Neuron (in vitro differentiated cells): ENCODE measurements around the gene MROH8.

Experiments used
- H2AFZ ChIP-seq: one replicate; pipeline ENCODE4 v1.6.1; 2013; ENCODE audit warnings: low read depth, mild to moderate bottlenecking, inconsistent platforms, low read length, moderate library complexity
- H3K27me3 ChIP-seq: one replicate; pipeline ENCODE4 v1.6.1; 2013; ENCODE audit warnings: low read length; ENCODE audit not compliant: insufficient read depth
- H3K36me3 ChIP-seq: one replicate; pipeline ENCODE4 v1.6.1; 2013; ENCODE audit warnings: low read length; ENCODE audit not compliant: insufficient read depth
- H3K4me1 ChIP-seq: one replicate; pipeline ENCODE4 v1.6.1; 2013; ENCODE audit warnings: low read length; ENCODE audit not compliant: insufficient read depth
- H3K4me3 ChIP-seq: 2 replicates; pipeline ENCODE4 v1.5.1; 2013; ENCODE audit warnings: mild to moderate bottlenecking, low read length, moderate library complexity
- H3K9me3 ChIP-seq: one replicate; pipeline ENCODE4 v1.6.1; 2013; ENCODE audit warnings: low read length

Gene MROH8

DNA sequence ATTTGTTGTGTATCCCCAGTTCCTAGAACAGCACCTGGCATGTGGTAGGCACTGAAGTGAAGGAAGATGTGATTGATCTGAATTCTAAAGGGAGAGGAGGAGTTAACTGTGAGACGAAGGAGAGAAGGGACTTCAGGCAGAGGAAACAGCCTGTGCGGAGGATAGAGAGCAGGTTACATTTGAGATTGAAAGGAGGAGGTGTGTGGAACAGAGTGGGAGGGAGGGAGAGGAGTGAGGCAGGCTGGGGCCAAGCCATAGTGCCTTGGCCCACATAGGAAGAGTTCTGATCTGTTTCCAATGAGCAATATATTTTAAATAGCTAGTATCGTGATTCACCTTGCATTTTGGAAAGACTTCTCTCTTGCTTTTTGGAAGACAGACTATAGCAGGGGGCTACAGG, 13.9 kb upstream of the MROH8 start:
- H3K4me1 ChIP-seq = peaks cover 9% of the 10 kb centered on the region
- peaks cover 40% of the 10 kb centered on the region for H3K36me3 ChIP-seq
- no peaks in the 10 kb centered on the region for H3K9me3 ChIP-seq
- no peaks in the 10 kb centered on the region for H3K27me3 ChIP-seq
- H2AFZ ChIP-seq = no peak overlapping the region
- no peak overlapping the region for H3K4me3 ChIP-seq

DNA sequence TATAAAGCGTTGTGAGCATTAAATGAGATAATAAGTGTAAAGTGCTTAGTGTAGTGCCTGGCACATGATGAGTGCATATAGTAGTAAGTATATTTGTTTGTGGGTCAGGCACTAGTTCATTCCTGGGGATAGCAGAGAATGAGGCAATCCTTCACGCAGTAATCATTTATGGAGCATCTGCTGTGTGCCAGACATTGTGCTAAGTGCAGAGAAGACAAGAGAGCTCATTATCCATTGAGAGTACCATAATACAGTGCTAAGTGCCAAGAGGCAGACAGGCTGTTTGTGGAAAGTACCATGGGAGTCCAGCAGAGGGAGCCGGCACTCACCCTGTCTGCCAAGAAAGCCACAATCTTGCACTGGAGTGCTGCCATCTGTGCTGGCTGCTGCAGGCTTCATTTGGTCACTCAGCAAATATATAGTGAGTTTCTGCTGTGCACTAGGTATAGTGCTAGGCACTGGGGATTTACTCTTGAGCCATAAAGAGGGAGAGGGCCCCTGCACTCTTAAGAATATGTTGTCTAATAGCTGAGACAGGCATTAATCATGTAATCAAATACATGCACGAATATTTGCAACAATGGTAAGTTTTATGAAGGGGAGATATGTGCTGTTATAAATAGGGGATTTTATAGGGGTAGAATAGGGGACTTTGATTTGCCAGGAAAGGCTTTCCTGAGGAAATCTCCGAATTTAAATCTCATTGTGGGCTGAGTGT, 12.9 kb upstream of the MROH8 start:
- Histone ChIP-seq H3K4me1 (peaks cover 9% of the 10 kb centered on the region), H3K36me3 (peaks cover 36% of the 10 kb centered on the region), H3K9me3 (no peaks in the 10 kb centered on the region), H2AFZ (no peak overlapping the region), H3K27me3 (no peaks in the 10 kb centered on the region), H3K4me3 (no peak overlapping the region)

DNA sequence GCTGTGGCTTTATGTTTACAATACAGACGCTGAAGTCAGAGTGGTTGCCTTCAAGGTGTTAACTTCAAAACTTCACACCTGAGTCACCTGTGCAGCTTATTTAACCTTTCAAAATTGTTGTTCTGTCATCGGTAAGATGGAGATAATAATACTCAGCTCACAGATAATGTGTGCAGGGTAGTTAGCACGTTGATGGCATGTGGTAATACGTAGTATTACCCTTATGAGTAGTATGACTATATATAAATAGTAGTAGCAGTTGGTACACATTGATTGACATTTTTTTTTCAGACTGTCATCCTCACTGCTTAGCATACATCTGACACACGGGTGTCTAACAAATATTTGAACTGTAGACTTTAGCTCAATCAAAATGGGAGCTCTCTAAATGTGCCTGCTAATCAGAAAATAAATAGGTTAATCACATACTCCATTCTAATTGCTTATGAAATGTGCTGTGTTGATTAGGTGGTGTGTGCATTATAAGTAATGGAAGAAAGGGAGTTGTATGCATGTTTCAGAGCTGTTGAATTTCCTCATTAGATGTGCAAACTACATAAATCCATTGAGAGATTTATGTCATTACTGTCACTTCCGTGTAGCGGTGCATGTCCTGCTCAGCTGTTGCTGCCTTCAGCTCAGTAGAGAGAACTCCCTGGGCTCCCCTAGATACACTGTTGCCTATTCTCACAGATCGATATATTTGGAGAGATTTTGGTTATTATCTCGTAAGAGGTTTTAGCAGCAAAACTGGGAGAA, 11.2 kb upstream of the MROH8 start:
- Histone ChIP-seq H3K27me3 (no peaks in the 10 kb centered on the region), H3K4me3 (no peak overlapping the region), H3K36me3 (peaks cover 46% of the 10 kb centered on the region), H3K9me3 (no peaks in the 10 kb centered on the region), H3K4me1 (peaks cover 9% of the 10 kb centered on the region), H2AFZ (no peak overlapping the region)

DNA sequence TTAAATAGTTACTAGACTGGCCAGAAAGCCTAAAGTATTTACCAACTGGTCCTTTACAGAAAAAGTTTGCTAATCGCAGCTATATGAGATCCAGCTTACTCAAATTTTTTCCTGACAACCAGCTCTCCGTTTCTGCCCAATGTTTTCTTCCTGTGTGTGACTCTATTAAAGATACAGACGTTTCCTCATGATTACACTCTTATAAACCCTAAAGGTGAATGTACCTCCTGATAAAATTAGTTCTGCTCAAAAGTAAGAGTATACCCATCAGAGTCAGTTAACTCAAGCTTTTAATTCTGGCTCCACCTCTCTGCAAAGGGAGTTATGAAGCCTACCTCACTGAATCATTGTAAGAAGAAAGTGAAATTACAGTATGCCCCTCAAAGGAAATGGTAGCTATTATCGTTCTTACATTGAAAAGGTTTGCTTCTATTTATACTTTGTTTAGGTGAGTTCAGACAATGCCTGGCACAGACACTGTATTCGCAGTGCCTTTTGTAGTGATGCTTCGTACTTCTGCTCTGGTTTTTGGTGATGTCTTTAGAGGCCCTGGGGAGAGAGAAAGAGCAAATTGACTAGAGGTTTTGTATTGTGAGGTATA, 10.2 kb upstream of the MROH8 start:
- Histone ChIP-seq H3K9me3 (no peaks in the 10 kb centered on the region), H3K4me3 (no peak overlapping the region), H3K36me3 (peaks cover 56% of the 10 kb centered on the region), H3K4me1 (peaks cover 2% of the 10 kb centered on the region), H3K27me3 (no peaks in the 10 kb centered on the region), H2AFZ (no peak overlapping the region)

DNA sequence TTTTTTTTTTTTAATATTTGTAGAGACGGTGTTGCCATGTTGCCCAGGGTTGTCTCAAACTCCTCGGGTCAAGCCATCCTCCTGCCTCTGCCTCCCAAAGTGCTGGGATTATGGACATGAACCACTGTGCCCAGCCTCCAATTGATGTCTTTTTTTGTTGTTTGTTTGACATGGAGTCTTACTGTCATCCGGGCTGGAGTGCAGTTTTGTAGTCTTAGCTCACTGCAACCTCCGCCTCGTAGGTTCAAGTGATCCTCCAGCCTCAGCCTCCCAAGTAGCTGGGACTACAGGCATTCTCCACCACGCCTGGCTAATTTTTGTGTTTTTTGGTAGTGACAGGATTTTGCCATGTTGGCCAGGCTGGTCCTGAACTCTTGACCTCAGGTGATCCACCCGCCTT, 9.4 kb upstream of the MROH8 start:
- Histone ChIP-seq H3K27me3 (no peaks in the 10 kb centered on the region), H3K4me3 (no peak overlapping the region), H3K36me3 (peaks cover 61% of the 10 kb centered on the region), H3K9me3 (no peaks in the 10 kb centered on the region), H3K4me1 (no peaks in the 10 kb centered on the region), H2AFZ (no peak overlapping the region)

DNA sequence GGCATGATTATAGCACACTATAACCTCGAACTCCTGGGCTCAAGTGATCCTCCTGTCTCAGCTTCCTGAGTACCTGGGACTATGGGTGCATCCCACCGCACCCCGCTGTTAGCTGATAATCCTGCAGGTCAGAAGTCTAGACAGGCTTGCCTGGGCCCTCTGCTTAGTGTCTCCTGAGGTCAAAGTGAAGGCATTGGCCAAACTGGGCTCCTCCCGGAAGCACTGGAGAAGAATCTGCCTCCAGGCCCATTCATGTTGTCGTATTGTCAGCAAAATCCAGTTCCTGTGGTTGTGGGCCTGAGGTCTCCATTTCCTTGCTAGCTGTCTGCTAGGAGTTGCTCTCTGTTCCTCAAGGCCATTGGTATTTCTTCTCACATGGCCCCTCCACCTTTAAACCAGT, 6.3 kb upstream of the MROH8 start:
- H3K27me3 ChIP-seq = no peaks in the 10 kb centered on the region
- no peak overlapping the region for H3K4me3 ChIP-seq
- no peak overlapping the region for H2AFZ ChIP-seq
- no peaks in the 10 kb centered on the region for H3K9me3 ChIP-seq
- H3K36me3 ChIP-seq = peaks cover 60% of the 10 kb centered on the region
- peaks cover under 1% of the 10 kb centered on the region for H3K4me1 ChIP-seq

DNA sequence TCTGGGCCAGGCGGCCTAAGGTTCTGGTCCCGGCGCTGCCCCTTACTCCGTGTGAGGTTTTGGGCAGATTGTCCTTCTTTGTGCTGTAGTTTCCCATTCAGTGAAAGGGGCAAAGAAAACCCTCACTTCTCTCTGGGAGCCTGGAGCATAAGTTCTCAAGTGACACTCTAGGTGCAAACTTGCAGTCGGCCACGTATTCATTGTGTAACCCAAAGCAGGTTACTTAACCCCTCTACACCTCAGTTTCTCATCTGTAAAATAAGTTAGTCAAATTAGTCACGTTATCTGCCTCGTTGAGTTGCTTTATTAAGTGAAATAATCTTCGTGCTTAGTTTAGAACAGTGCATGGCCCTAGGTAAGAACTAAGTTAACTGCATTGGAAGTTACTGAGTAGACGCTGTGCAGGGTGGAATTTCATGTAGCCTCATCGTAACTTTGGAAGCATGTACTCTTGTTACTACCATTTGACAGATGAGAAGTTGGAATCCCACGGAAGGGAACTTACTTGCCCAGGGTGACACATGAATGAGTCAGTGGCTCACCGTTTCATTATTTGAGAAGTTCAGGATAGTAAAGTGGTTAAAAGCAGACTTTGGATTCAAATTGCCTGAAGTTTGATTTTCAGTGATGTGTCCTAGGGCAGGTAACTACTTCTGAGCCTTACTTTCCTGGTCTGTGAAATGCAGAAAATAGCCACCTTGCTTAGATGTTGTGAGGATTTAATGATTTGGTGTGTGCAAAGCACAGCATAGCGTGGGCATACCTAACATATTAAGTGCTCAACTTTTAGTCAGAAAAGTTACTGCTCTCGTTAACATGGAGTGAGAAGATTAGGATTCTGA, 556 bp upstream of the MROH8 start:
- Histone ChIP-seq H3K4me1 (peaks cover 9% of the 10 kb centered on the region), H3K4me3 (peak overlapping the region; percentile 74), H3K9me3 (no peaks in the 10 kb centered on the region), H3K27me3 (no peaks in the 10 kb centered on the region), H3K36me3 (peaks cover 15% of the 10 kb centered on the region), H2AFZ (peak overlapping the region; percentile 75)

DNA sequence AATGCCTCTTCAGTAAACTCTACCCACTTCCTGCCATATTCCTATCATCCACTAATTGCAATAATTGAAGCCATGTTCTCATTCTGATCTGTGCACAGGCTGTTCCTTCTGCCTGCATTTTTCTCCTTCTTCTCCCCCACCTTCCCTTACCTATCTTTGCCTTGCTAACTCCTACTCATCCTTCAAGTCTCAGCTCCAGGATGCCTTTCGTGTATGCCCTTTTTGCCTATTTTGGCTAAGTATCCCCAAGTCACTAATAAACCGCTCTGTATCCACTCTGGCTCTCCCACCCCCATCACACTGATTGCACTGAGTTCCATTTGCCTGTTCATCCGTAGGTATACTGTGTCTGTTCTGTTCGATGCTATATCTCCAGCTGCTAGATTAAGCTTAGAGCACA, 6.5 kb downstream of the MROH8 start:
- Histone ChIP-seq H3K9me3 (no peaks in the 10 kb centered on the region), H2AFZ (no peak overlapping the region), H3K27me3 (no peaks in the 10 kb centered on the region), H3K4me1 (no peaks in the 10 kb centered on the region), H3K36me3 (no peaks in the 10 kb centered on the region), H3K4me3 (no peak overlapping the region)

DNA sequence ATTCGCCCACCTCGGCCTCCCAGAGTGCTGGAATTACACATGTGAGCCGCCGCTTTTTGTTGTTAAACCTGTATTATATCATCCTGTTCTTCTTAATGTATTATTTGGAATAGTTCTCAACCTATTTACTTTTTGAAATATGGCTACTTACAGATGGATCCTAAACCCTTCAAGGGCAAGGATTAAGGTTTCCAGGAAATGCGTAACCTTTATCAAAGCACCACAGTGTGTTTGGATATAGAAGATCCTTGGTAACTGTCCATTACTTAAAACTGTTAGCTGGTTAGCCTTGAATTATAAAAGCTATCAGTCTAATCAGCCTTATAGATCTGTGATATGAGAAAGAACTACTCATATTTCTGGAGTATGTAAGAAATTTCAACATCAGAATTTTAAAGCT, 12.5 kb downstream of the MROH8 start:
- no peaks in the 10 kb centered on the region for H3K27me3 ChIP-seq
- no peaks in the 10 kb centered on the region for H3K9me3 ChIP-seq
- no peak overlapping the region for H3K4me3 ChIP-seq
- no peak overlapping the region for H2AFZ ChIP-seq
- H3K4me1 ChIP-seq = no peaks in the 10 kb centered on the region
- peaks cover 3% of the 10 kb centered on the region for H3K36me3 ChIP-seq

DNA sequence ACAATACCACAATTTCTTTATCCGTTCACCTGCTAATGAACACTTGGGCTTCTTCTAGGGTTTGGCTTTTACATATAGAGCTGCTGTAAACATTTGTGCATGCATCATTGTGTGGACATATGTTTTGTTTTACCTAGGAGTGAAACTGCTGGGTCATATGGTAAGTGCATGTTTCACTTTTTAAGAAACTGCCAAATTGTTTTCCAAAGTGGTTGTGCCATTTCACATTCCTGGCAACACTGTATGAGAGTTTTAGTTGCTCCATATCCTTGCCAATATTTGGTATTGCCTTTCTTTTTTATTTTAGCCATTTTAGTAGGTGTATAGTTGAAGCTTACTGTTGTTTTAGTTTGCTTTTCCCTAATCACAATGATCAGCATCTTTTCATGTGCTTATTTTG, 14.3 kb downstream of the MROH8 start:
- H3K9me3 ChIP-seq = no peaks in the 10 kb centered on the region
- H3K4me3 ChIP-seq = no peak overlapping the region
- no peak overlapping the region for H2AFZ ChIP-seq
- no peaks in the 10 kb centered on the region for H3K27me3 ChIP-seq
- peaks cover 3% of the 10 kb centered on the region for H3K36me3 ChIP-seq
- no peaks in the 10 kb centered on the region for H3K4me1 ChIP-seq

DNA sequence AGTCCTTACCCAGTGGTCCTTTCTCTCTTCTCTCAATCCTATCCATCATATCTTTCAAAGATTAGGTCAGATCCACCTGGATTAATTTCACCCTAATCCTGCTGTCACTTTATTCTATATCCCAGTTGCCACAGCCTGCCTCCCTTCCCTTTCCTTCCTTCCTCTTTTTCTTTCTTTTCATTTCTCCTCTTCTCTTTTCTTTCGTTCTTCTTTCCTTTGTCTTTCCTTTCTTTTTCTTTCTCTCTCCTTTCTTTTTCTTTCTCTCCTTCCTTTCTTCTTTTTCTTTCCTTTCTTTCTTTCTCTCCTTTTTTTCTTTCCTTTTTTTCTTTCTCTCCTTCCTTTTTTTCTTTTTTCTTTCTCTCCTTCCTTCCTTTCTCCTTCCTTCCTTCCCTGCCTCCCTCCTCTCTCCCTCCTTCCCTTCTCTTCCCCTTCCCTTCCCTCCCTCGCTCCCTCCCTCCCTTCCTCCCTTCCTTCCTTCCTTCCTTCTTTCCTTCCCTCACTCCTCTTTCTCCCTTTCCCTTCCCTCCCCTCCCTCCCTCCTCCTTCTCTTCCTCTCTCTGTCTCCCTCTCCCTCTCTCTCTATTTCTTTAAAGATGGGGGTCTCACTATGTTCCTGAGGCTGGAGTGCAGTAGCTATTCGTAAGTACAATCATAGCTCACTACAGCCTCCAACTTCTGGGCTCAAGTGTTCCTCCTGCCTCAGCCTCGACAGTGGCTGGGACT, 15.4 kb downstream of the MROH8 start:
- Histone ChIP-seq H2AFZ (no peak overlapping the region), H3K9me3 (no peaks in the 10 kb centered on the region), H3K4me1 (no peaks in the 10 kb centered on the region), H3K36me3 (peaks cover 3% of the 10 kb centered on the region), H3K27me3 (no peaks in the 10 kb centered on the region), H3K4me3 (no peak overlapping the region)

DNA sequence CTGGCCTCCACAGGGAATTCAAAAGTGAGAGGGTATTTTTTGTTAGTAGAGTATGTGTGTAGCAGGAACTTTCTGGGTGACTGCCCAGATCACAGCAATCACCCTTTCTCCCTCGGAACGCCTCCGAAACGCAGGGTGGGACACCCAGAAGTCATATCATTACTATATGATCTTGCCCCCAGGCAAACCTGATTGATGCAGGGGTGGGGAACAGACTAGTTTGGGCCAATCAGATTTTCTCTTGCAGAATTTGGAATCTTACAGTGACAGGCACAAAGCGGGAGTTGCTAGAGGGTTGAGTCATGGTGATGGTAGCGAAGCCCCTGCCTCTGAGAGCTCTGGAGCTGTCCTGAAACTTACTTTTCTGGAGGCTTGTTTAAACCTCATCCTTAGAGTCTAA, 16.7 kb downstream of the MROH8 start:
- no peak overlapping the region for H2AFZ ChIP-seq
- peaks cover 4% of the 10 kb centered on the region for H3K36me3 ChIP-seq
- no peaks in the 10 kb centered on the region for H3K4me1 ChIP-seq
- no peaks in the 10 kb centered on the region for H3K27me3 ChIP-seq
- no peaks in the 10 kb centered on the region for H3K9me3 ChIP-seq
- no peak overlapping the region for H3K4me3 ChIP-seq
